ENCODE results near the gene F5. TPM values are rescaled to one million over a fixed set of nuclear protein-coding genes. Genes with fewer than 3 reads are reported as not detected.

The F5 gene
- total RNA-seq, 1 experiment from 2014 or later = 0.37 TPM

- Histone ChIP-seq H3K9me3 (ENCODE audit: control insufficient read depth in 1 of 2, insufficient read depth in 1 of 2, low read depth in 1 of 2, low read length in 2 of 2) (no peaks in the 10 kb centered on the region), H3K9ac (ENCODE audit: low read length) (no peak overlapping the region), H3K79me2 (ENCODE audit: insufficient read depth, low read length) (no peaks in the 10 kb centered on the region), H2AFZ (ENCODE audit: low read depth, low read length, poor library complexity, severe bottlenecking) (no peak overlapping the region), H4K20me1 (ENCODE audit: insufficient read depth) (no peaks in the 10 kb centered on the region), H3K4me3 (replicated peaks in 1 of 2; ENCODE audit: low read depth in 1 of 2, low read length in 2 of 2) (no peak overlapping the region), H3K9me2 (ENCODE audit: insufficient read depth) (no peaks in the 10 kb centered on the region), H3K4me1 (ENCODE audit: control insufficient read depth in 1 of 2, insufficient read depth in 2 of 2, low read length in 2 of 2) (no peaks in the 10 kb centered on the region), H3K27ac (ENCODE audit: low read depth, low read length) (no peak overlapping the region), H3K27me3 (ENCODE audit: insufficient read depth, low read length) (no peaks in the 10 kb centered on the region), H3K36me3 (ENCODE audit: control insufficient read depth in 1 of 2, insufficient read depth in 2 of 2, low read length in 2 of 2) (no peaks in the 10 kb centered on the region), H3K4me2 (ENCODE audit: low read length) (no peak overlapping the region)
- ChIA-PET CTCF (interaction anchor here (1.5 kb wide), 1 partner anchor 15 kb away, joined by 3 read pairs; no protein-coding TSS in a partner anchor), POLR2A (no interaction called here), RAD21 (ENCODE audit: low non-redundant PET in 1 of 2, low total read pairs in 2 of 2, uncharacterized antibody in 2 of 2, unreplicated experiment in 2 of 2) (no interaction called here)
- ATAC-seq = no peak
- DNase-seq (ENCODE audit: low read depth, low spot score) = no peak
- BruUV-seq (replicated peaks) = no TSS peak
- TF ChIP-seq EZH2phosphoT487 (IDR thresholded peaks at IDR 0.05; ENCODE audit: borderline replicate concordance) = no peak
- no peak for TF ChIP-seq SP1 (IDR thresholded peaks at IDR 0.05; ENCODE audit: low read depth)
- no peak for TF ChIP-seq CBX3 (IDR thresholded peaks at IDR 0.05; ENCODE audit: low read depth)
- TF ChIP-seq SRF (IDR thresholded peaks at IDR 0.05; ENCODE audit: low read depth) = no peak
- no peak for TF ChIP-seq ELF1 (IDR thresholded peaks at IDR 0.05; ENCODE audit: borderline replicate concordance, low read depth)
- TF ChIP-seq JUND (IDR thresholded peaks at IDR 0.05) = no peak
- no peak for TF ChIP-seq REST (IDR thresholded peaks at IDR 0.05; ENCODE audit: low read depth)
- TF ChIP-seq YY1 (IDR thresholded peaks at IDR 0.05; ENCODE audit: extremely low read depth, insufficient replicate concordance, low read depth, low read length) = no peak
- no peak for TF ChIP-seq ZNF274 (IDR thresholded peaks at IDR 0.05; ENCODE audit: low read depth, low read length)
- TF ChIP-seq, protein P1, sequence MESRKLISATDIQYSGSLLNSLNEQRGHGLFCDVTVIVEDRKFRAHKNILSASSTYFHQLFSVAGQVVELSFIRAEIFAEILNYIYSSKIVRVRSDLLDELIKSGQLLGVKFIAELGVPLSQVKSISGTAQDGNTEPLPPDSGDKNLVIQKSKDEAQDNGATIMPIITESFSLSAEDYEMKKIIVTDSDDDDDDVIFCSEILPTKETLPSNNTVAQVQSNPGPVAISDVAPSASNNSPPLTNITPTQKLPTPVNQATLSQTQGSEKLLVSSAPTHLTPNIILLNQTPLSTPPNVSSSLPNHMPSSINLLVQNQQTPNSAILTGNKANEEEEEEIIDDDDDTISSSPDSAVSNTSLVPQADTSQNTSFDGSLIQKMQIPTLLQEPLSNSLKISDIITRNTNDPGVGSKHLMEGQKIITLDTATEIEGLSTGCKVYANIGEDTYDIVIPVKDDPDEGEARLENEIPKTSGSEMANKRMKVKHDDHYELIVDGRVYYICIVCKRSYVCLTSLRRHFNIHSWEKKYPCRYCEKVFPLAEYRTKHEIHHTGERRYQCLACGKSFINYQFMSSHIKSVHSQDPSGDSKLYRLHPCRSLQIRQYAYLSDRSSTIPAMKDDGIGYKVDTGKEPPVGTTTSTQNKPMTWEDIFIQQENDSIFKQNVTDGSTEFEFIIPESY (IDR thresholded peaks at IDR 0.05; ENCODE audit: extremely low read depth, insufficient replicate concordance, low read length) = no peak
- TF ChIP-seq POLR2A (IDR thresholded peaks at IDR 0.05; ENCODE audit: borderline replicate concordance, extremely low read depth, insufficient read depth, insufficient read length) = no peak
- TF ChIP-seq, protein P2, sequence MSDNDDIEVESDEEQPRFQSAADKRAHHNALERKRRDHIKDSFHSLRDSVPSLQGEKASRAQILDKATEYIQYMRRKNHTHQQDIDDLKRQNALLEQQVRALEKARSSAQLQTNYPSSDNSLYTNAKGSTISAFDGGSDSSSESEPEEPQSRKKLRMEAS (IDR thresholded peaks at IDR 0.05) = no peak
- TF ChIP-seq, protein P3, sequence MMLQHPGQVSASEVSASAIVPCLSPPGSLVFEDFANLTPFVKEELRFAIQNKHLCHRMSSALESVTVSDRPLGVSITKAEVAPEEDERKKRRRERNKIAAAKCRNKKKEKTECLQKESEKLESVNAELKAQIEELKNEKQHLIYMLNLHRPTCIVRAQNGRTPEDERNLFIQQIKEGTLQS (IDR thresholded peaks at IDR 0.05) = no peak
- TF ChIP-seq SIN3A (IDR thresholded peaks at IDR 0.05; ENCODE audit: low read depth) = no peak
- TF ChIP-seq FOSL1 (IDR thresholded peaks at IDR 0.05; ENCODE audit: low read depth) = no peak
- no peak for TF ChIP-seq EZH2 (IDR thresholded peaks at IDR 0.05)
- TF ChIP-seq ZFX (IDR thresholded peaks at IDR 0.05) = no peak
- TF ChIP-seq, protein P4, sequence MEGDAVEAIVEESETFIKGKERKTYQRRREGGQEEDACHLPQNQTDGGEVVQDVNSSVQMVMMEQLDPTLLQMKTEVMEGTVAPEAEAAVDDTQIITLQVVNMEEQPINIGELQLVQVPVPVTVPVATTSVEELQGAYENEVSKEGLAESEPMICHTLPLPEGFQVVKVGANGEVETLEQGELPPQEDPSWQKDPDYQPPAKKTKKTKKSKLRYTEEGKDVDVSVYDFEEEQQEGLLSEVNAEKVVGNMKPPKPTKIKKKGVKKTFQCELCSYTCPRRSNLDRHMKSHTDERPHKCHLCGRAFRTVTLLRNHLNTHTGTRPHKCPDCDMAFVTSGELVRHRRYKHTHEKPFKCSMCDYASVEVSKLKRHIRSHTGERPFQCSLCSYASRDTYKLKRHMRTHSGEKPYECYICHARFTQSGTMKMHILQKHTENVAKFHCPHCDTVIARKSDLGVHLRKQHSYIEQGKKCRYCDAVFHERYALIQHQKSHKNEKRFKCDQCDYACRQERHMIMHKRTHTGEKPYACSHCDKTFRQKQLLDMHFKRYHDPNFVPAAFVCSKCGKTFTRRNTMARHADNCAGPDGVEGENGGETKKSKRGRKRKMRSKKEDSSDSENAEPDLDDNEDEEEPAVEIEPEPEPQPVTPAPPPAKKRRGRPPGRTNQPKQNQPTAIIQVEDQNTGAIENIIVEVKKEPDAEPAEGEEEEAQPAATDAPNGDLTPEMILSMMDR (IDR thresholded peaks at IDR 0.05 in 2 of 3, conservative IDR thresholded peaks at IDR 0.05 in 1 of 3; ENCODE audit: borderline replicate concordance in 1 of 3, insufficient read depth in 1 of 3, low read depth in 2 of 3, low read length in 2 of 3) = no peak
- TF ChIP-seq CEBPB (IDR thresholded peaks at IDR 0.05; ENCODE audit: low read depth) = no peak
- intact Hi-C loops (cut with micrococcal nuclease) = no loop called here
Measured at GRCh38 chr1:169561692-169562091, 24.6 kb downstream of the F5 start.
